Central memory CD4-positive, alpha-beta T cell (primary cell): ENCODE results near the gene PIR.

ENCODE experiments used
- DNase-seq: peaks from one replicate; pipeline ENCODE4 v3.0.0; 2022

The PIR gene

DNA sequence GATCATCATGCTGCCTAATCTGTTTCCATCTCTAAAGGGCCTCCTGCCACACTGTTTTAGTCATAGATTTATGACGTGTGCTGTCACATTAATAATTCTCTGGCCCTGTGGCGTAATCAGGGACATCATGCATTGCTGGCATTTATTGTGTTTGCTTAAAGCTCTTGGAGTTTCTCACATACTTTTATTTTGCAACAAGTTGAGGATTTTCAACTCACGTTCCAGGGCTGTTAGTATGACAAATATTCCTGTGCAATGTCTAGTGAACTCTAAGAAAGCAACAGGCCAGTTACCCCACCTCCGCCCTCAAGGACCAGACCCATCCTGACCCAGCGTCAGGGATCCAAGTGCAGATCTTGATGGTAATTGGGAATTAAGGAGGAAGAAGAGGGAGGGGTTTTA, 150.1 kb downstream of the PIR start:
- no peak for DNase-seq

DNA sequence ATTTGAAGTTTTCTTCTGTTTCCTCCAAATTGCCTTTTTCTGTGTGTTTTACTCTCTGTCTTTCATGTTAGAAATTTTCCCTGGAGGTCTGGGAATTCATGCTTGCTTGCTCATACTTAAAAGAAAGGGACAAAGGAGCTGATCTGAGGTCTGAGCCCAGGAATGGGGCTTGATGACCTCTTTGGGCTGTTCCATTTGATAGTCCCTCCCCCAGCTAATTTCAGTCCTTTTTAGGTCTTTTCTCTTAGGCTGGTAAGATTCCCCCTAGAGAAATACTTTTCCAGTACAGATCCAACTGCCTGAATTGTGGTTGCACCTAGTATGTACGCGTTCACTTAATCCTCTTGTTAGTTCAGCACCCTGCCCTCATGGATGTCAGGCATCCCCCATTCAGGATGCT, 152.3 kb downstream of the PIR start:
- DNase-seq: no peak

DNA sequence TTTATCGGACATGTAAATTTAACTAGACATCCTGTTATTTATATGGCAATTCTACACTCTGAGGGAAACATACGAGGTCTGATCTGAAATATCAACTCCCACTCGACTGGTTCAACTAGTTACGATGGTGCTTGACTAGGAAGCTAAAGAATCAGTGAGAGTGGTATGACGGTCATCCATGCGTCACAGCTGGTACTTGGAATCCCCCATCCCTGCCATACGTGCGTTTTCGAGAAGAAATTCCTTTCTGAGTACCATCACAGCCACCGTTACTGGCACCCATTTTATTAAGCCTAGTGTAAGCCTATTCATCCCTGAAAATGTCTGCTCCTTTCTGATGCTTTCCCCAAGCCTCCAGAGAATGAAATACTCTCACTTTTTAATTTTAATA, 157.1 kb downstream of the PIR start:
- DNase-seq: peak; percentile 59

DNA sequence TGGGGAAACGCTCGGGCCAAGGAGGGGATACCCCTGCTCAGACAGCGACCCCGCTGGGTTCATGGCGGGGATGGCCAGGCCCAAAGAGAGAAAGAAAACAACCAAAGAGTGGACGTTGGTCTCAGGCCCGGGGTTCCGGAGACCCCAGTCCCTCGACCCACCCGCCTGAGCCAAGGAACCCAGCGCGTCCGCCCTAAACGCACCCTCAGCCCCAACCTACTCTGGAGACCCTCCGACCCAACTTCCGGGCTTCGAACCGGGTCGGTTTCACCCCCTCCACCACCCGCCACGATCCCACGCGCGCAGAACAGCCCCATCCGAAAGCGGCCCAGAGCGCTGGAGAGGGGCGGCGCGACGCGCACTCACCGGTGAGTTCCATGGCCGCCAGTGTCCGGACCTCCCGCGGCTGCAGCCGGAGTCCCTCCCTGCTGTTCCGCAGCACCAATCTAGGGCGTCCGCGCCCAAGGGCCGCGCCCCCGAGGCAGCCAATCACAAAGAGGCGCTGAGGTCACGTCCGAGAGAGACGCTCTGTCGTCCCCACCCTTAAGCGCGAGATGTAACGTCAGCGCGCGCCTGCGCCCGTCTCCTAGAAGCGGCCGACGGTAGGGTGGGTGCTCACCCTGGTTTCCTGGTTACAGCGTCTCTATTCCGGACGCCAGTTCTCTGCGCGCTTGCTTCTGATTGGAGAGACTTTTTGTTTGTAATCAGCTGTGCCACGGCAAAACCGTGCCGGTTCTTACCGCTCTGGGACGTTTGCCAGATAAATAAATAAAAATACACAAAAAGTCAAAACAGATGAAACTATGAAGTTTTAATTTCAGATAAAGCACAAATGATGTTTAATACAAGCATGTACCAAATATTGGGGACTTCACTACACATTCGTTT, 157.8 kb downstream of the PIR start, which contains the start of gene PIGA:
Gene PIGA, minus strand, starts transcription at position 389 of the 888 bp plus-strand sequence. CDS start 3,593 bp downstream, outside the sequence.
- DNase-seq: peak; percentile 93
